Activated T-helper 1 cell treated with Interleukin-2 at 50 U/mL for 16 hours (primary cell): ENCODE measurements around the gene EXOC2.

Experiments used
- DNase-seq: peaks from one replicate; pipeline ENCODE4 v3.0.0-alpha.2; 2020; ENCODE audit warnings: low read depth

Gene EXOC2, protein sequence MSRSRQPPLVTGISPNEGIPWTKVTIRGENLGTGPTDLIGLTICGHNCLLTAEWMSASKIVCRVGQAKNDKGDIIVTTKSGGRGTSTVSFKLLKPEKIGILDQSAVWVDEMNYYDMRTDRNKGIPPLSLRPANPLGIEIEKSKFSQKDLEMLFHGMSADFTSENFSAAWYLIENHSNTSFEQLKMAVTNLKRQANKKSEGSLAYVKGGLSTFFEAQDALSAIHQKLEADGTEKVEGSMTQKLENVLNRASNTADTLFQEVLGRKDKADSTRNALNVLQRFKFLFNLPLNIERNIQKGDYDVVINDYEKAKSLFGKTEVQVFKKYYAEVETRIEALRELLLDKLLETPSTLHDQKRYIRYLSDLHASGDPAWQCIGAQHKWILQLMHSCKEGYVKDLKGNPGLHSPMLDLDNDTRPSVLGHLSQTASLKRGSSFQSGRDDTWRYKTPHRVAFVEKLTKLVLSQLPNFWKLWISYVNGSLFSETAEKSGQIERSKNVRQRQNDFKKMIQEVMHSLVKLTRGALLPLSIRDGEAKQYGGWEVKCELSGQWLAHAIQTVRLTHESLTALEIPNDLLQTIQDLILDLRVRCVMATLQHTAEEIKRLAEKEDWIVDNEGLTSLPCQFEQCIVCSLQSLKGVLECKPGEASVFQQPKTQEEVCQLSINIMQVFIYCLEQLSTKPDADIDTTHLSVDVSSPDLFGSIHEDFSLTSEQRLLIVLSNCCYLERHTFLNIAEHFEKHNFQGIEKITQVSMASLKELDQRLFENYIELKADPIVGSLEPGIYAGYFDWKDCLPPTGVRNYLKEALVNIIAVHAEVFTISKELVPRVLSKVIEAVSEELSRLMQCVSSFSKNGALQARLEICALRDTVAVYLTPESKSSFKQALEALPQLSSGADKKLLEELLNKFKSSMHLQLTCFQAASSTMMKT

DNA sequence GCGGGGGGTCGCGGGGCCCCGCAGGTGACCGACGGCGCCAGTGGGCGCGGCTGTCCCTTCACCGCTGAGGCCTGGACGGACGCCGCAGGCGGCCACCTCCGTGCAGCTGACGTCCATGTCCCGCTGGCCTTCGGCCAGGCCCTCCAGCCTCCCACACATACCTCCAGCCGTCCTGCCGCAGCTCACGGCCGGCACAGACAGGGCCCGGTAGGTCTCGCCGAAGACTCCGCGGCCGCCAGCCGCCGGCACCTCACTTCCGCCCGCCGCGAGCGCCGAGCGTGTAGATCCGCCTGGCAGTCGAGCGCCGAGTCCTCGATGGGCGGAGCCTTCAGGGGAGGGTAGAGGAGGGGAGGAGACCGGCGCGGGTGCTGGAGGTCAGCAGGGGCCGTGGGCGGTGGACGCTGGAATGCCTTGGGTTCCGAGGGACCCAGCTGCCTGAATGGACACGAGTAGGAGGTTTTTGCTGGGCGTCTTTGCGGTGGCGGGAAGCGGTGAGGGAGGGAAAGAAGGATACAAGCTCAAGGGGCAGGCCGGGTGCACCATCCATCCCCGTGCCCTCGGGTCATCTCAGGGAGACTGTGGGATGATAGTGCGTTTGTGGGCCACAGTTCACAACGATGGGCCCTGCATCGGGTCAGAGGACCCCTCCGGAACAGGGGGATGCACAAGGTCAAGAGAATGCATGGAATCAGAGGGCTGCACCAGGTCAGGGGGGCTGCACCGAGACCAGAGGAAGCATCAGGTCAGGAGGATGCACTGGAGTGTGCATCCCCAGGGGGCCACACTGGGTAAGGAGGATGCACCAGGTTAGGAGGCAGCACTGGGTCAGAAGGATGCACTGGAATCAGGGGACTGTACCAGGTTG lies at the start of gene EXOC2:
EXOC2 (minus strand) TSS at position 282 of the 865 bp plus-strand sequence. CDS start 55,321 bp downstream, outside the sequence.
- peak; percentile 76 for DNase-seq

DNA sequence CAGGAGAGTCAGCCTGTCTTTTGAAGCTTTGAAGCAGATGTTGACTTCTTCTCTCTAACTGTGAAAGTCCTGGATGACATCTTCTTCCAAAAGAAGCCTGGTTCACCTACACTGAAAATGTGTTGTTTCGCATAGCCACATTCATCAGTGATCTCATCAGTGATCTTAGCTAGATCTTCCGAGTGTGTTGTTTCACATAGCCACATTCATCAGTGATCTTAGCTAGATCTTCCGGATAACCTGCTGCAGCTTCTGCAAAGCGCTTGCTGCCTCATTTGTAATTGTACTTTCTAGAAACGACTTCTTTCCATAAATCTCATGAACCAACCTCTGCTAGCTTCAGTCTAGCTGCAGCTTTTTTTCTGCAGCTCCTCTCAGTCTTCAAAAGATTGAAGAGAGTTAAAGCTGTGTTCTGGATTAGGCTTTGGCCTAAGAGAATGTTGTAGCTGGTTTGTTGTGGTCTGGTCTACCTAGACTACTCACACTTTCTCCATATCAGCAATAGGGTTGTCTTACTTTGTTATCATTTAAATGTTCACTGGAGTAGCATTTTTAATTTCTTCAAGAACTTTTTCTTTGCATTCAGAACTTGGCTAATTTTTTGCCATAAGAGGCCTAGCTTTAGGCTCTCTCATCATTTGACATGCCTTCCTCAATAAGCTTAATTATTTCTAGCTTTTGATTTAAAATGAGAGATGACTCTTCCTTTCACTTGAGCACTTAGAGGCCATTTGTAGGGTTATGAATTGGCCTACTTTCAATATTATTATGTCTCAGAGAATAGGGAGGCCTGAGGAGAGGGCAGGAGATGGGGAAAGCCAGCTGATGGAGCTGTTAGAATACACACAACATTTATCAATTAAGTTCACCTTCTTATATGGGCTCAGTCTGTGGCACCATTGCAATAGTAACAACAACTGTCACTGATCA lies 48.7 kb upstream of the EXOC2 start:
- DNase-seq = no peak

DNA sequence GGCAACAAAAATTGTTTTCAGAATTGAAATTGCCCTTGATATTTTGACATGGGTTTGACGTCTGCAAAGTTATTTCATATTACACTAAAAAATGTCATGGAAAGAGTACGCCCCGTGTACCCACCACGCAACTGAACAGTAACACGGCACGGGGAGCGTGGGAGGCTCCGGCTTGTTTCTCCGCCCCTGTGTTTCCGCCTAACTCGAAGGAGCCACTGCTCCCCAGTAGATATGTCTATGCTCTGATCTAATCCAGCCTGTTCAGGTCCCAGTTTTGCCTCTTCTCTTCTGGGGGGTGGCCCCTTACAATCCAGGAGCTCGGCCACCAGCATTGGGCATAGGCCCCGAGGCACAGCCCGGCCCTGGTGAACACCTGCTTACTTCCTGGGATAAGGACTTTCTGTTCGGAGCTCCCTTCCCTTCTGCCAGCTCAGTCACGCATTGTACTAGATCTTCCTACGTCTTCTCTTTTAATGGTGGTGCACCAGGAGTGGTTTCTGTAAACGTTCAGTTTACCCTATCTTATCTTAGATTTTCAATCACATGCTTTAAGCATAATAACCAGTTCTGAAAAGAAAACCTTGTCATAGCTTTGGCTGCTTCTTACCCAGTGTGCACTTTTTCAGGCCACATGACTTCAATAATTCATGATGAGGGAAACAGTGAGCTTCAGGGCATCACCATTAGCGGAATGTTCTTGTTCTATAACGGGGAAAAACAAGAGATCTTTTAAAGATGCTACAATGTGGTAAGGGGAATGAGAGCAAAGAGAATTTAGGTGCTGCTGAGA lies 43.9 kb upstream of the EXOC2 start:
- no peak for DNase-seq

DNA sequence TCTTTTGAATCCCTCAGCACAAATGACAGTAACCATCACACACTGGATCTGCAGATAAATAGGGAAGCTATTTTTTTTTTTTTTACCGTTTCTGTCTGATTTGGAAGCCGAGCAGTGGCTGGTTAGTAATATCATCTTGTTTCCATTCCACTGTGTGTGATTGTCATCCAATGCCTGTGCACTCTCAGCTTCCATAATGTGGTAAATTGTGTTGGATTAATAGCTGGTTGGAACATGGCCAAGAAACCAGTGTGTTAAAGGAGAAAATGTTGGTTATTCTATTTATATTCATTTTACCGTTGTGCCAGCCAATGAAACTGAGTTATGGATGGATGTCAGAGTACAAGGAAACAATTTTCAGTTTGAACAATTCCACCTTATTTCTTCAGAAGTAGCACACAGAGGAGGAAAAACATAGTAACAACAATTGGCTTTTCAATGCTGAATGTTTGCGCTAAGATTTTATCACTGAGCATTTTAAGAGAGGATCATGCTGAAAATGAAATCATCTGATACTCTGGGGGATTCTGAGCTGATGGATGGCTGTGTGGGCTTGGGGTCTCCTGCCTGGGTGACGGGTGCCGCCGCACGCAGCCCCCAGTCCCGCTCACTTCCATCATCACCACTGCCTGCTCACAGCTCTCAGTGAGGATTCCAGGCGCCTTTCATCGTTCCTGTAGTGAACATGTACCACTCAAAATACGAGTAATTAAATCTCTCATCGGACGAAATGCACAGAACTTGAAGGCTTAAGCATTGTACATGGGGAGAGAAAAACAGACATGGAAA lies 40.7 kb upstream of the EXOC2 start:
- DNase-seq = no peak

DNA sequence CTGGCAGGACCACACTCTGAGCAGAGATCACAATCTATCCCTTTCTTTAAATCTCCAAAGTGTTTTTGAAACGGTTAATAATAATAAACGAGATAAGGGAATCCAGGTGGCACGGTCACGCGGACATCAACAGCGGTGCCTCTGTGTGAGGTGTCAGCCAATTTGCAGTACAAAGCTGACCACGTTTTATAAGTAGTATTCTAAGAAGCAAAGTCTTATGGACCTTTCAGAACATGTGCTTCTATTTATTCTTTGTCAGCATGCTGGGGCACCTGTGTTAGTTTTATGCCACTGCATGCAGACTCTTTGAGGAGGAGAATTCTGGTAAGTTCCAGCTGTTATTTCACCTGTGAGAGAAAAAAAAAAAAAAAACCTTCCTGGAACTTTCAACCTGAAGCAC lies 39.0 kb upstream of the EXOC2 start:
- DNase-seq = no peak

DNA sequence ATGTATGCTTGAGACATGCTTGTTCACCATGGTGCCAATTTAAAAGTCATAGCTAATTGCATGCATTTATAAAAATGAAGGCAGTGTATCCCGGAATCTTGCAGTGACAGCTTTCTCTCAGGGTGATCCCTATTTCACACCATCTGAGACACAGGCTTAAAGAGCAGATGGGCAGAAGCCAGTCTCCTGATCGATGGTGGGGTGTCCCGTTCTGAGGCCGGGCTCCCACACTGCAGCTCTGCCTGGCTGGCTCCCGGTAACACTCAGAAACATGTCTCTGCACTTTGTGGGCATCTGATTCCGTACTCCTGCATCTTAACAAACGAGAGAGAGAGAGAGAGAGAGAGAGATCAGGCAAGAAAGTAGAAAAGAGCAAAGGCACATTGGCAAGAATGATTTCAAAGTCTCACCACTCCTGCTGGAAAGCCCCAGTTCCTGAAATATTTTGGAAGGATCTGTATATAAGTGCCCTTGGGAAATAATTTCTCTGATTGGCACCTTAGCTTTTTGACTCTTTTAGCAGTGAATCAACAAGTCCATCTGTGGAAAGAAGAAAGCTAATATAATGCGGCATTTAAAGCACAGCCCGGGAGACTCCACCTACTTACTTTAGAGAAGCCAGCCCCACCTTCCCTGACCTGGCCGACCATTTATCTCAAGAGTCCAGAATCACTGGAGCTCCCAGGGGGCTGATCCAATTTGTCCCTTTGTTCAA lies 36.8 kb upstream of the EXOC2 start:
- no peak for DNase-seq

DNA sequence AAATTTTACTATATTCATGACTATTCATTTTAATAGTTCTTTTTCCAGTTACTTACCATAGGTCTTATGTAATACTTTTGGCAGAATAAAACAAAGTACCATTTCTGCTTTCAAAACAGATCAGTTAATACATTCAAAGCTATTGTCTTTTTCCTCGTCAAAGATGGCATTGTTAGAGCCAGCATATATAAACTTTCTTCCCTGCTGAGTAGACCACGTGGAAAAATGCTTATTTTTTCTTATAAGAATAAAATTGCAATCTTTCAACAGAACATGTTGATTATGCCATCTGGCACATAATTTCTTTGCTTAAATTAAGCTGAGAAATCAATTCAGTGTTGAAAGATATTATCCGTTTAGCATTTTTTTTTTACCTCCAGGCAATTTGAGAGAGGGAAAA lies 34.9 kb upstream of the EXOC2 start:
- no peak for DNase-seq

DNA sequence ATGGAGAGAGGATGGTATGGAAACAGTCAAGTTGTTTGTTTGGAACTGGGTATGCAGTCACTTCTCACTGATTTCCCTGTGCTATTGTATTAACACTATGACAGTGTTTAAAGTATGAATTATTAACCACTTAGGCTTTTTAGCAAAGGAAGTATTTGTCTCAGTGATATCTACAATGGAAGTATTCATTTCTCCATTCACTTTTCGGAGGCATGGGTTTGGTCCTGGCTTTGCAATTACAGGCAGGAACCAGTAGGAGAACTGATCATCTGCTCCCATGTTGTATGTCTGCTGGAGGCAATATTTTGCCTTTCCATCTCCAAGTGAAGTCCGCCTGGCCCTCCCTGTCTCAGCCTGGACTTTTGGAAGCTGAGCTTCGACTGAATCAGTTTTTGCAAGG lies 30.6 kb upstream of the EXOC2 start:
- no peak for DNase-seq

DNA sequence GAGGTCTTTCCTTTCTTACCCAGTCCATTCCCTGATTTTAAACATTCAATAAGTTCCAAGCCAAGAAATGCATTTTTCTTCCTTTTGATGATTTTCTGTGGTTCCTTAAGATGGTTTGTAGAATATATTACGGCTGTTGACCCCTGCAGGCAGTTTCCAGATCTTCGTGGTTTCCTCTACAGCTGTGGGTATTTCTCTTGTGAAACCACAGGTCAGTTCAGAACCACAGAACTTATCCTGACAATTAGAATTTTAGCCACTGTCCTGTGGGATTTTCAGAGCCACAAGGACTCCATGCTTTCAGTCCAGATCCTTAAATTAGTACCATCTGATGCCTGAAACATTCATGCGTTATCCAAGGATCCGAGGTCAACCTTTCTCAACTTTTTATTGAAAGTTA lies 29.7 kb upstream of the EXOC2 start:
- no peak for DNase-seq

DNA sequence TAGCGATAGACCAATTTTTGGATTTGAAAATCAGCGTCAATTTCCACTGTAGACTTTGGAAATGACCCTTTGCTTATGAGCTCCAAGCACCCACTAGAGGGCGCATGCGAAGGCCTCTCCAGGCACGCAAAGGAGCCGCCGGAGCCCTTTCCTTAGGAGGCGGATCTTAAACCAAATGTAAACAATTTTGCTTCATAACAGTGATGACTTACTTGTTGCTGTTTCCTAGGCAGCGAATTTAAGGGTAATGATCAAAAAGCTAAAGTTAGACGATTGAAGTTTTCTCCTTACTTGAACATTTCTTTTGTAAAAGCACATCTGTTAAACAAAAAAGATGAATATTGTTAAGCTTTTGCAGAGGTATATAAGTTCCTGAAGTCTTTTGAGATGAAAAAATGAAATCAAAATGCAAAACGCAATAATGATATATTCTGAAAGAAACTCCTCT lies 29.2 kb upstream of the EXOC2 start:
- peak; percentile 51 for DNase-seq

DNA sequence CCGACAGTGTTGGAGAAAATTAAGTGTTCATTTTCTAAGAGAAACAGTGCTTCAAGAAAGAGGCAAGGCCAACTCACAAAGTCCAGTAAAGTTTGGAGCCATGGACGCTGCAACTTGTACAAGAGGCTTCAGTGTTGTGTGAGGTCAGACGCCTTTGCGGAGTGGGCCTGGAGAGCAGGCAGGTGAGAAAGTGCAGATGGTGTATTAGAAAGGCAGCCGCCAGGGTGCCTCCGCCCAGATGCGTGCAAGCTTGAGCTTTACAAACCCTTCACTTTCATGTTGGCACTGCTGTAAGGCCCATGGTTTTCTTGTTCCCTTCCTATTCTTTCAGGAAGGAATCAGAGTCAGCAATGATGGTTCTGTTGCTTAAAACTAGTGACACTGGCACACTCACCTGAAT lies 25.4 kb upstream of the EXOC2 start:
- DNase-seq = no peak

DNA sequence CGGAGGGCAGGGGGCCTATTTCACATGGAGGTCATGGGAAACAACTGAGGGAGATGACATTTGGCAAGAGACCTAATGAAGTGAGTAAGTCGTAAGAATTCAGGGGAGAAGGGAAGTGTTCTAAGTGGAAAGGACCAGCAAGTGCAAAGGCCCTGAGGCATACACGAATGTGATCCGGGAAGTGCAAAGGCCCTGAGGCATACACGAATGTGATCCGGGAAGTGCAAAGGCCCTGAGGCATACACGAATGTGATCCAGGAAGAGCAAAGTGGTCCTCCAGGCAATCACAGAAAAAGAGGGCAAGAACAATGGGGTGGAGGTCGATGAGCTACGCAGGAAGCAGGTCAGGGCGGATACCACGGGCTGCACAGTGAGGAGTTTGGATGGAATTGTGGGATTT lies 24.2 kb upstream of the EXOC2 start:
- no peak for DNase-seq

DNA sequence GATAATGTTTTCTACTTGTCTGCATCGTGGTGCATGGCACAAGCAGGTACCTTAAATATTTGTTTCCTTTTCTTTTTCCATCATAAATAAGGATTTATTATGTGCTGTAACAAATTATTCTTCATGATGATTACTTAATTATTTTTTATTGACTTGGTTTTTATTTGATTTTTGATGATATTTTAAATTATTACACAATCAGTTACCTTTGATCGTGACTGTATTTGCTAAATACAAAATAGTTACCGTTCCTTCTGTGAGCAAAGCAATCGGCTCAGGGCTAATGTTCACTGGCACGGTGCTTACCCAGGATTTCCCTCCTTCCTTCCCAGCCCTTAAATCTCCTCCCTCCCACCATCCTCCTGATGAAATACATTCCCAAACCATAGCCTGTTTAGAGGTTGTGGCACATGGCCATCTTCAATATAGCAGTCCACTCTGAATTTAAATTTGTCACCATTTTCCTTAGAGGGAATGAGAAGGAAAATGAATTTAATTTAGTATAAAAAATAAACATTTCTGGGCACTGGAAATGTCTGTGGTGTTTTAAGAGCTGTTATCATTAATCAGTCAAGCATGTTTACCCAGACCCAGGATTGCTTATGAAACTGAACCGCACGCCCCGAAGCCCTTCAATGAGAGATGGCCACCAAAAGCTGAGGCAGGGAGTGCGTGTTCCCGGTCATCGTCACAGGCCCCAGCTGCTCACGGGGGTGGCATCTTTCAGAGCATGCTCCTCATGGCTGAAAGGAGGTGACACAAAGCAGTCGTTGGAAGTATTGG lies 23.0 kb upstream of the EXOC2 start:
- DNase-seq = no peak

DNA sequence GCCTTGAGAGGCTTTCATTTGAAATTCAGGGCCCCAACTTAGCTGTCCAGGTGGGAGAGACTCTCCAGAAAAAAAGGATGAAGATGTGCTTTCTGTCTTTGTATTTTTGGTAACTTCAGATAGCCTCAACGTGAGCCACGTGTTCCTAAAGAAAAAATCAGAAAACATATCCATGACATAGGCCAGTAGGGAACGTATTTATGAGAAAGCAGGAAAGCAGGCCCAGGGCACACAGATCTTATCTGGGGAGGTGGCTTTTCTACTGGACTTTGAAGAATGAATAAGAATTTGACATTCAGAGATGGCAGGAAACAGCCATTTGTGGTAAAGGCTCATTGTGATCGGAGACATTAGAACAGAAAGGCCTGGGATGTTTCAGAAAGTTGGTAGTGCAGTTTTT lies 21.2 kb upstream of the EXOC2 start:
- no peak for DNase-seq

DNA sequence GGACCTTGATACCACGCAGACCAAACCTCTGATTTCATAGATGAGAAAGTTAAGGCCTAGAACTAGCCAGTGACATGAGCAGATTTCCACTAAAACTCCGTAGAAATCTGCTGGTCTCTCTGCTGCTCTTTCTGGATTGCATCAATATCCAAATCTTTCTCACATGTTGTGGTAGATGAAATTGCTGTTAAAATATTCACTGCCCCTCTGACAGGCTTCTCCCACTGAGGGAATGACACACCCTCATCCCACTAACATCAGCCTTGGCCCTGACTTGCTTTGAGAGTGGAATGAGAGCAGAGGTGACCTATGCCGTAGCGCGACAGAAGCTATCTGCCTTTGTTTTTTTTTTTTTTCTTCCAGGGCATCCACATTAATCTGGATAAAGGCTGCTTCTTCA lies 20.4 kb upstream of the EXOC2 start:
- no peak for DNase-seq

DNA sequence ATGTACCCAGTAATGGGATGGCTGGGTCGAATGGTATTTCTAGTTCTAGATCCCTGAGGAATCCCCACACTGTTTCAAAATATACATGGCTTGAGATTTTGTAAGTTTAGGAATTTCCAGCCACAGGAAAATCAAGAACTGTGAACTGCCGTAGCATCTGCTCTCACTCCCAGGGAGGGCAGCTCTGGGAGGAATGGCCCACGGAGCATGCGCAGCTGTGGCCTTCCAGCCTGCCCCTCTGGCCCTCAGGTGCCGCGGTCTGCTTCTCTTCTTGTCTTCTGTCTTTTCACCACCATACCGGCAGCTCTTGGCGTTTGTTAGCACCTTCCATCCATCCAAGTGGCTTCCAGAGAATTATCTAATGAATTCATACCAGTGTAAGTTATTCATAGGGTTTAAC lies 19.9 kb upstream of the EXOC2 start:
- DNase-seq = no peak

DNA sequence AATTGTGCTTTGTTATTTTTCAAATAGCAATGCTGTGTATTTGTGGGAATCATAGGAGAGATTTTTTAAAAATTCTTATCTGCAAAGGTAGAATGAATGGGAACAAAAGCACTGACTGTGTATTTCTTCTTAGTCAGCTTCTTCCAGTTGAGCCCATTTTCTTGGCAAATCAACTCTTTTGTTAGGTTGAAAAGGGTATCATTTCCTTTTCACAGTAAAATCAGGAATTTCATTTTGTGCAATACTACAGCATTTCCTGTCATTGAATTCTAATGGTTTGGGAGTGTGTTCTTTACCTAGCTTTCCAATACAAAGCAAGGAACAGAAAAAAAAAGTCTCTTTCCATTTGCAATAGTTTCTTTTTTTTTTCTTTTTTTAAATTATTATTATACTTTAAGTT lies 19.0 kb upstream of the EXOC2 start:
- no peak for DNase-seq
